ENCODE measurements around the gene SPAG17.

The SPAG17 gene

DNA sequence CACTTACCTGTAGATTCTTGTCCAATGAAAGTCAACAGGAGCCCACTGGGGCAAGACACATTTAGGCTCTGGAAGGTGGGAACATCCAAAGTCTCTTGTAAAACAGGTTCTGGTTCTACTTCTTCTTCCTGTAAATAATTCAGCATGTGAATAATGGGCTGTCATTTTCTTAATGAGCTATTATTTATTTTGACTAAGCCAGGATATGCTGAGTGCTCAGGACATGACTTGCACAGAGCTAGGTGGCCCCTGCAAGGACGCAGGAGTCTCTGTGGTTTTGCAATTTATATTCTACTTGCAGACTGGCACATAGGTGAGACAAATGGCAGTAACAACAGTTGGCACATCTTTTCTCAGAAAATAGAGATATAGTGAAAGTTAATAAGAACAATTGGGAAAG is 156.8 kb downstream of the SPAG17 start:
- no peak overlapping the region for H3K4me3 ChIP-seq (ENCODE audit: low read length in 2 of 2)
- no peaks in the 10 kb centered on the region for H3K36me3 ChIP-seq (replicated peaks in 1 of 2; ENCODE audit: control insufficient read depth in 2 of 2, insufficient read depth in 2 of 2, low read length in 2 of 2)
- H2BK120ac ChIP-seq (ENCODE audit: low read depth, low read length), result no peak overlapping the region
- no peak overlapping the region for H3K27ac ChIP-seq (replicated peaks; ENCODE audit: low read length)
- H3K4me1 ChIP-seq (ENCODE audit: control insufficient read depth in 2 of 2, insufficient read depth in 1 of 2, low read depth in 1 of 2, low read length in 2 of 2), result no peaks in the 10 kb centered on the region
- no peak overlapping the region for H2BK15ac ChIP-seq (ENCODE audit: low read length)
- H3K27me3 ChIP-seq (ENCODE audit: control insufficient read depth in 3 of 3, insufficient read depth in 3 of 3, low read depth in 1 of 3, low read length in 3 of 3), result no peaks in the 10 kb centered on the region
- no peak overlapping the region for H3K4me2 ChIP-seq (ENCODE audit: insufficient read depth, low read length, poor library complexity, severe bottlenecking)
- no peak overlapping the region for H2BK12ac ChIP-seq (ENCODE audit: low read length)
- H3K4ac ChIP-seq (ENCODE audit: low read length), result no peak overlapping the region
- no peak overlapping the region for H3K18ac ChIP-seq (ENCODE audit: low read length)
- no peak overlapping the region for H3K14ac ChIP-seq (ENCODE audit: low read length)
- H4K8ac ChIP-seq (ENCODE audit: low read depth, low read length), result no peak overlapping the region
- H3K23ac ChIP-seq (ENCODE audit: low read depth, low read length, poor library complexity), result no peak overlapping the region
- no peak overlapping the region for H3K9ac ChIP-seq (ENCODE audit: low read depth, low read length, poor library complexity)
- no peaks in the 10 kb centered on the region for H3K79me1 ChIP-seq (ENCODE audit: low read depth, low read length)
- no peak overlapping the region for H2AFZ ChIP-seq (ENCODE audit: low read length)
- no peak overlapping the region for H2BK5ac ChIP-seq (ENCODE audit: low read length)
- no peak for DNase-seq (ENCODE audit: low spot score)
- whole genome bisulfite sequencing, 2 donors (ENCODE audit: extremely low coverage in 2 of 2, insufficient read length in 2 of 2, insufficient replicate concordance in 1 of 2), result no CpG with 5 or more reads among the region's 1 CpG
- no peak overlapping the region for H2AK5ac ChIP-seq (ENCODE audit: low read depth, low read length)
- H3K9me3 ChIP-seq (replicated peaks in 1 of 2; ENCODE audit: control insufficient read depth in 2 of 2, insufficient read depth in 1 of 2, low read depth in 1 of 2, low read length in 2 of 2), result peaks cover 0 to 1% of the 10 kb centered on the region in 2 donors
- H4K91ac ChIP-seq (ENCODE audit: low read depth, low read length, poor library complexity), result no peak overlapping the region

DNA sequence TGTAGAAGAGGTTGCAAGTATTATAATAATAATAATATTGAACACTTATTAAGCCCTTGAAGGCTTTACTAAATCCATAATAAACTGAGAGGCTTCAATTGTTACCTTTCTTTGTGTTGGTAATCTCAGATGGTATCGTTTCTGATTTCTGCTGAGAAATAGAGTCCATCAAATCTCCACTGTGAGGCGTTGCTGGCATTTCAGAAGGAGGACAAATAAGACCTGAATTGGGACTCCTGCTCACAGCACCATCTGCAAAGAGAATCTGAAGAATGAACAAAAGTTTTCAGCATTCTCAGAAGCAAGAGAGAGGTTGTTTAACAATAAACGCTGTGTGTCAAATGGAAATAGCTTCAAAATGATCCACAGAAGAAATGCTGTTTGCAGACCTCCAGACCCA is 161.8 kb downstream of the SPAG17 start:
- no peak overlapping the region for H3K18ac ChIP-seq (ENCODE audit: low read length)
- H4K8ac ChIP-seq (ENCODE audit: low read depth, low read length), result no peak overlapping the region
- no peak overlapping the region for H3K9ac ChIP-seq (ENCODE audit: low read depth, low read length, poor library complexity)
- no peak overlapping the region for H2BK120ac ChIP-seq (ENCODE audit: low read depth, low read length)
- no peak overlapping the region for H3K4ac ChIP-seq (ENCODE audit: low read length)
- DNase-seq (ENCODE audit: low spot score), result no peak
- no peak overlapping the region for H3K23ac ChIP-seq (ENCODE audit: low read depth, low read length, poor library complexity)
- no peak overlapping the region for H3K27ac ChIP-seq (replicated peaks; ENCODE audit: low read length)
- H4K91ac ChIP-seq (ENCODE audit: low read depth, low read length, poor library complexity), result no peak overlapping the region
- no peaks in the 10 kb centered on the region for H3K79me1 ChIP-seq (ENCODE audit: low read depth, low read length)
- no peaks in the 10 kb centered on the region for H3K9me3 ChIP-seq (replicated peaks in 1 of 2; ENCODE audit: control insufficient read depth in 2 of 2, insufficient read depth in 1 of 2, low read depth in 1 of 2, low read length in 2 of 2)
- WGBS, 2 donors (ENCODE audit: extremely low coverage in 2 of 2, insufficient read length in 2 of 2, insufficient replicate concordance in 1 of 2), result no CpG with 5 or more reads among the region's 3 CpGs
- no peak overlapping the region for H2BK5ac ChIP-seq (ENCODE audit: low read length)
- H3K4me1 ChIP-seq (ENCODE audit: control insufficient read depth in 2 of 2, insufficient read depth in 1 of 2, low read depth in 1 of 2, low read length in 2 of 2), result no peaks in the 10 kb centered on the region
- H3K4me2 ChIP-seq (ENCODE audit: insufficient read depth, low read length, poor library complexity, severe bottlenecking), result no peak overlapping the region
- H2AK5ac ChIP-seq (ENCODE audit: low read depth, low read length), result no peak overlapping the region
- H3K4me3 ChIP-seq (ENCODE audit: low read length in 2 of 2), result no peak overlapping the region
- H2BK15ac ChIP-seq (ENCODE audit: low read length), result no peak overlapping the region
- H2BK12ac ChIP-seq (ENCODE audit: low read length), result no peak overlapping the region
- no peak overlapping the region for H3K14ac ChIP-seq (ENCODE audit: low read length)
- H2AFZ ChIP-seq (ENCODE audit: low read length), result no peak overlapping the region
- H3K27me3 ChIP-seq (ENCODE audit: control insufficient read depth in 3 of 3, insufficient read depth in 3 of 3, low read depth in 1 of 3, low read length in 3 of 3), result no peaks in the 10 kb centered on the region
- H3K36me3 ChIP-seq (replicated peaks in 1 of 2; ENCODE audit: control insufficient read depth in 2 of 2, insufficient read depth in 2 of 2, low read length in 2 of 2), result no peaks in the 10 kb centered on the region

DNA sequence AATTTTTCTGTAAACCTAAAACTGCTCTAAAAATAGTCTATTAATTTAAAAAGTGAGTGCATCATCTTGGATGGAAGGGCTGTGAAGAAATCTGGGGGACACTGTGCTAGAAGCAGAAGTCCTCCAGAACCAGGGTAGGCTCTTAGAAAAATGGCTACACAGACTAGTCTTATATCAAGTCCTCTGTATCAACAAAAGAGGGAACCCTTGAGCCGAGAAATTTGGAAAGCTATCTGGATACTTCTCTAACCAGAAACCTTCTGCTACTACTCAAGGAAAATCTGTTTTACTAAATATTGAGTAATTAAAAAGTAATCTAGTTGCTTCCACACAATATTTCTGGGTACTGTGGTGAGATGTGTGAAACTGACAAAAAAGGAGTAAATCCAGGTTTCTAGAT is 163.4 kb downstream of the SPAG17 start:
- no peak for DNase-seq (ENCODE audit: low spot score)
- Histone ChIP-seq H3K18ac (ENCODE audit: low read length) (no peak overlapping the region), H2AK5ac (ENCODE audit: low read depth, low read length) (no peak overlapping the region), H3K9me3 (replicated peaks in 1 of 2; ENCODE audit: control insufficient read depth in 2 of 2, insufficient read depth in 1 of 2, low read depth in 1 of 2, low read length in 2 of 2) (no peaks in the 10 kb centered on the region), H2BK5ac (ENCODE audit: low read length) (no peak overlapping the region), H3K27ac (replicated peaks; ENCODE audit: low read length) (no peak overlapping the region), H3K79me1 (ENCODE audit: low read depth, low read length) (no peaks in the 10 kb centered on the region), H3K27me3 (ENCODE audit: control insufficient read depth in 3 of 3, insufficient read depth in 3 of 3, low read depth in 1 of 3, low read length in 3 of 3) (no peaks in the 10 kb centered on the region), H3K23ac (ENCODE audit: low read depth, low read length, poor library complexity) (no peak overlapping the region), H3K4me1 (ENCODE audit: control insufficient read depth in 2 of 2, insufficient read depth in 1 of 2, low read depth in 1 of 2, low read length in 2 of 2) (no peaks in the 10 kb centered on the region), H2BK120ac (ENCODE audit: low read depth, low read length) (no peak overlapping the region), H2BK12ac (ENCODE audit: low read length) (no peak overlapping the region), H3K36me3 (replicated peaks in 1 of 2; ENCODE audit: control insufficient read depth in 2 of 2, insufficient read depth in 2 of 2, low read length in 2 of 2) (no peaks in the 10 kb centered on the region), H3K4ac (ENCODE audit: low read length) (no peak overlapping the region), H4K91ac (ENCODE audit: low read depth, low read length, poor library complexity) (no peak overlapping the region), H3K9ac (ENCODE audit: low read depth, low read length, poor library complexity) (no peak overlapping the region), H3K14ac (ENCODE audit: low read length) (no peak overlapping the region), H4K8ac (ENCODE audit: low read depth, low read length) (no peak overlapping the region), H2AFZ (ENCODE audit: low read length) (no peak overlapping the region), H3K4me2 (ENCODE audit: insufficient read depth, low read length, poor library complexity, severe bottlenecking) (no peak overlapping the region), H2BK15ac (ENCODE audit: low read length) (no peak overlapping the region), H3K4me3 (ENCODE audit: low read length in 2 of 2) (no peak overlapping the region)
- WGBS, 2 donors (ENCODE audit: extremely low coverage in 2 of 2, insufficient read length in 2 of 2, insufficient replicate concordance in 1 of 2), result no CpG with 5 or more reads among the region's 1 CpG

DNA sequence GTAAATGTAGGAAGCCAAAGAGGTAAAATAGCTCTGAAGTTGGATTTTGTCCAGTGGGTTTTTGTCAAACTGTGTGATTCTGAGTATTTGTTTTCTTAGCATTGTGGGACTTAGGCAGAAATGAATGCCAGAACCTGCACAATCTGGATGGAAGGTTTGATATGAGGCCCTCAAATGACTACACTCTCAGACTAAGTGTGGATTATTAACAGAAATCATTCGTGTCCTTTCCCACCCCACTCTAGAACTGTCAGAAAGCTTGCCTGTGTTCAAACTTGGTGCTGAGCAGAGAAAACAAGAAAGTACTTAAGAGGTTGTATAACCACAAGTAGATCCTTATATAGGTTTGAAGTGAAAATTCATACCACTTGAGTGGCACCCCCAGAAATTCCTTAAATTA is 167.0 kb downstream of the SPAG17 start:
- WGBS, 2 donors (ENCODE audit: extremely low coverage in 2 of 2, insufficient read length in 2 of 2, insufficient replicate concordance in 1 of 2), result no CpG with 5 or more reads among the region's 1 CpG
- Histone ChIP-seq H2BK12ac (ENCODE audit: low read length) (no peak overlapping the region), H3K27ac (replicated peaks; ENCODE audit: low read length) (no peak overlapping the region)

More for the DNA sequence above, 167.0 kb downstream of the SPAG17 start:
- no peak overlapping the region for H3K9ac ChIP-seq (ENCODE audit: low read depth, low read length, poor library complexity)
- H3K4me1 ChIP-seq (ENCODE audit: control insufficient read depth in 2 of 2, insufficient read depth in 1 of 2, low read depth in 1 of 2, low read length in 2 of 2), result no peaks in the 10 kb centered on the region
- DNase-seq (ENCODE audit: low spot score), result no peak
- H4K91ac ChIP-seq (ENCODE audit: low read depth, low read length, poor library complexity), result no peak overlapping the region
- no peak overlapping the region for H2AK5ac ChIP-seq (ENCODE audit: low read depth, low read length)
- no peak overlapping the region for H2AFZ ChIP-seq (ENCODE audit: low read length)
- H3K79me1 ChIP-seq (ENCODE audit: low read depth, low read length), result no peaks in the 10 kb centered on the region
- no peak overlapping the region for H3K4me3 ChIP-seq (ENCODE audit: low read length in 2 of 2)
- H2BK15ac ChIP-seq (ENCODE audit: low read length), result no peak overlapping the region
- no peak overlapping the region for H3K4me2 ChIP-seq (ENCODE audit: insufficient read depth, low read length, poor library complexity, severe bottlenecking)
- no peak overlapping the region for H4K8ac ChIP-seq (ENCODE audit: low read depth, low read length)
- H3K36me3 ChIP-seq (replicated peaks in 1 of 2; ENCODE audit: control insufficient read depth in 2 of 2, insufficient read depth in 2 of 2, low read length in 2 of 2), result no peaks in the 10 kb centered on the region
- H2BK120ac ChIP-seq (ENCODE audit: low read depth, low read length), result no peak overlapping the region
- no peak overlapping the region for H3K4ac ChIP-seq (ENCODE audit: low read length)
- no peak overlapping the region for H2BK5ac ChIP-seq (ENCODE audit: low read length)
- H3K23ac ChIP-seq (ENCODE audit: low read depth, low read length, poor library complexity), result no peak overlapping the region
- no peaks in the 10 kb centered on the region for H3K9me3 ChIP-seq (replicated peaks in 1 of 2; ENCODE audit: control insufficient read depth in 2 of 2, insufficient read depth in 1 of 2, low read depth in 1 of 2, low read length in 2 of 2)
- H3K14ac ChIP-seq (ENCODE audit: low read length), result no peak overlapping the region
- no peaks in the 10 kb centered on the region for H3K27me3 ChIP-seq (ENCODE audit: control insufficient read depth in 3 of 3, insufficient read depth in 3 of 3, low read depth in 1 of 3, low read length in 3 of 3)
- H3K18ac ChIP-seq (ENCODE audit: low read length), result no peak overlapping the region
